K562 (cell line): ENCODE measurements around the gene MYCBP. TPM values are rescaled to one million over a fixed set of nuclear protein-coding genes. Genes with fewer than 3 reads are reported as not detected.

ENCODE experiments used
- ARID1B ChIP-seq: fragments of 450-650 bp; IDR thresholded peaks from 2 replicates; pipeline ENCODE4 v1.6.1; 2016; ENCODE audit warnings: antibody characterized with exemption, mild to moderate bottlenecking, inconsistent platforms
- ASH1L ChIP-seq: fragments of 450-650 bp; IDR thresholded peaks from 2 replicates; pipeline ENCODE4 v1.6.1; 2018; ENCODE audit warnings: borderline replicate concordance, mild to moderate bottlenecking, low read depth; ENCODE audit not compliant: partially characterized antibody
- C11orf30 ChIP-seq: fragments of 450-650 bp; IDR thresholded peaks from 2 replicates; pipeline ENCODE4 v1.6.1; 2016; ENCODE audit warnings: low read depth, mild to moderate bottlenecking
- CEBPZ ChIP-seq: fragments of 150-350 bp; IDR thresholded peaks from 2 replicates; pipeline ENCODE4 v1.6.1; 2014; ENCODE audit warnings: low read depth, mild to moderate bottlenecking, low read length, borderline replicate concordance
- CTBP1 ChIP-seq: fragments of 450-650 bp; IDR thresholded peaks from 2 replicates; pipeline ENCODE4 v1.6.1; 2016; ENCODE audit warnings: borderline replicate concordance
- E2F8 ChIP-seq: fragments of 450-650 bp; IDR thresholded peaks from 2 replicates; pipeline ENCODE4 v1.7.1; 2018; ENCODE audit warnings: mild to moderate bottlenecking, low read depth; ENCODE audit not compliant: partially characterized antibody
- ETV1 ChIP-seq: fragments of 450-650 bp; conservative IDR thresholded peaks from 2 replicates; pipeline ENCODE4 v1.6.1; 2016; ENCODE audit warnings: missing genetic modification characterization, control low read depth, low read depth, missing compliant biosample characterization
- FOXK1 ChIP-seq: sonication (generic); formaldehyde crosslinking; IDR thresholded peaks from 2 replicates; pipeline ENCODE4 v1.8.0; 2022; ENCODE audit warnings: missing genetic modification reagents, mild to moderate bottlenecking, borderline replicate concordance
- FOXM1 ChIP-seq, 2 experiments: fragments of 450-650 bp in 1 of 2; sonication (generic) in 1 of 2; formaldehyde crosslinking in 1 of 2; IDR thresholded peaks; 2 replicates each; pipeline versions ENCODE4 v1.6.1 to v1.9.0; 2017 to 2022; ENCODE audit warnings: low read depth in 2 of 2, mild to moderate bottlenecking in 2 of 2, missing genetic modification reagents in 1 of 2, moderate library complexity in 1 of 2
- GATAD2A ChIP-seq: fragments of 450-650 bp; IDR thresholded peaks from 2 replicates; pipeline ENCODE4 v1.6.1; 2017
- MBD2 ChIP-seq: sonication (generic); IDR thresholded peaks from 2 replicates; pipeline ENCODE4 v1.6.1; 2016; ENCODE audit warnings: low read depth, borderline replicate concordance
- NRF1 ChIP-seq, 2 experiments: fragments of 450-650 bp; IDR thresholded peaks in 1 of 2; conservative IDR thresholded peaks in 1 of 2; 2 replicates each; pipeline ENCODE4 v1.6.1; 2014; ENCODE audit warnings: mild to moderate bottlenecking in 2 of 2
- PHB ChIP-seq: fragments of 250-450 bp; sonication (Bioruptor Pico); IDR thresholded peaks from 2 replicates; pipeline ENCODE4 v1.5.0; 2021
- STAT5B ChIP-seq: fragments of 250-450 bp; sonication (Bioruptor Pico); IDR thresholded peaks from 2 replicates; pipeline ENCODE4 v1.8.0; 2021; ENCODE audit warnings: mild to moderate bottlenecking, inconsistent platforms
- polyA plus RNA-seq, 8 experiments: library from polyadenylated mRNA; depleted of rRNA in 4 of 8; stranded (reverse) in 5 of 8; unstranded in 3 of 8; fragments of >200 nt; fragmentation: Nextera tagmentation in 2 of 8; fragmentation: Illumina TruSeq in 1 of 8; extraction: Ambion mirVana in 2 of 8; extraction: Trizol in 1 of 8; gene quantifications; 2 replicates each; pipeline versions ENCODE4 v1.2.1 to v1.2.3, GENCODE V29; 2011 to 2014; ENCODE audit warnings: inconsistent platforms in 1 of 8, missing spikeins in 1 of 8
- total RNA-seq, 7 experiments: library from RNA; depleted of rRNA in 6 of 7; stranded (reverse); fragments of >200 nt in 6 of 7; fragmentation: Illumina TruSeq in 2 of 7; extraction: Trizol in 2 of 7; gene quantifications; 2 replicates each; pipeline versions ENCODE4 v1.2.1 to v1.2.3, GENCODE V29; 2011 to 2021; ENCODE audit warnings: low replicate concordance in 1 of 7

MYCBP gene
- total and polyA plus RNA-seq, 9 of the 15 experiments (the other 6 are each of a cell fraction or from before 2014, with no cell fraction given): 32.3 to 253 (median 72.9) TPM

GRCh38 chr1:38859561-38860453 is 13.3 kb downstream of the MYCBP start, which contains the start of gene RRAGC (continued):
- TF ChIP-seq NRF1 (conservative IDR thresholded peaks at IDR 0.05 in 1 of 2, IDR thresholded peaks at IDR 0.05 in 1 of 2) (peak in 1 of 2 experiments; percentile 38; a peak in 2 of 4 replicates), STAT5B (CRISPR knock-in tag) (no peak), MBD2 (peak; percentile 90), GATAD2A (no peak), ASH1L (peak; percentile 65), C11orf30 (peak; percentile 80), CEBPZ (peak; percentile 17; the same call in 1 of the 2 replicates), CTBP1 (peak; percentile 86), ARID1B (0 out of 2 replicates have a peak, but pooled peaks have one; percentile 30), FOXM1 (IDR thresholded peaks at IDR 0.05; ENCODE audit: low read depth) (no peak), FOXM1 (CRISPR knock-in tag; IDR thresholded peaks at IDR 0.05; ENCODE audit: low read depth) (0 out of 2 replicates have a peak, but pooled peaks have one; percentile 51), PHB (no peak), ETV1 (tag) (0 out of 2 replicates have a peak, but pooled peaks have one; percentile 36), FOXK1 (CRISPR knock-in tag) (peak; percentile 66; the same call in 1 of the 2 replicates), E2F8 (peak; percentile 25)
